ENCODE measurements around the gene RNF43. TPM values are rescaled to one million over a fixed set of nuclear protein-coding genes. Genes with fewer than 3 reads are reported as not detected.

Gene RNF43
- total and polyA plus RNA-seq, 2 donors (not counting 1 experiment from before 2014, with no cell fraction given), result 2.5 to 2.6 TPM

DNA sequence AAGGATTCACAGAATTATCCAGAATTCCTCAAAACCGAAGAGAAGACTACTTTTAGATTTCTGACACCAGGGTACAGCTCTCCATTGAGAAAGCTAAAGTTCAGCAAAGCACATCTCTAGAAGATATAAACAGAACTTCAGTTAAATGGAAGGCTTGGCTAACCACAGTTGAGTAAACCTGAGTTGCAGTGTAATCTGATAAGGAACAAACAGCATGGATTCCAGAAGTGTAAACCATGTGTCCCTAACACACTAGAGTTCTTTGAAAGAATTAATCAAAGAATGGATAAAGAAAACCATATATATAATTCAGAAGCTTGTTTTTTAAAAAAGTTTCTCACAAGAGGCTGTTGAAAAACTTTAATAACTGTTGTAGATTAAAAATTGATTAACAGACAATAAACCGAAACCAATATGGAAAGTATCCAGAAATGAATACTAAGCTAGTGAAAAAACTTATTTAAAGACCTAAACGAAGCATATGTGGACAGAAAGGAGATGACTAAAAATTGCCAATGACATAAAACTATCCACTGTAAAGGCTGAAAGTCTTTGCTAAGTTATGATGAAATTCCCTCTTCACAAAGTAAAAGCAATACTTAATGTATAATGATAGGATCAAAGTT lies 4.3 kb downstream of the RNF43 start:
- intact Hi-C loops (cut with micrococcal nuclease), result no loop called here
- Histone ChIP-seq H2AFZ (ENCODE audit: insufficient read depth, low read depth, low read length, poor library complexity, severe bottlenecking) (no peak overlapping the region), H3K9ac (ENCODE audit: low read length) (no peak overlapping the region), H3K79me2 (ENCODE audit: control insufficient read depth, insufficient read depth, low read length) (no peaks in the 10 kb centered on the region), H3K4me2 (replicated peaks; ENCODE audit: low read depth, low read length, poor library complexity, severe bottlenecking) (no peak overlapping the region), H3K27ac (ENCODE audit: low read length in 2 of 2) (no peak overlapping the region), H4K20me1 (ENCODE audit: control insufficient read depth, insufficient read depth, low read length, poor library complexity, severe bottlenecking) (no peaks in the 10 kb centered on the region), H3K4me3 (ENCODE audit: control extremely low read depth in 1 of 5, extremely low read depth in 1 of 5, insufficient read depth in 1 of 5, low read depth in 2 of 5, low read length in 4 of 5) (no peak overlapping the region), H3K4me1 (ENCODE audit: control insufficient read depth in 2 of 2, insufficient read depth in 2 of 2, low read length in 2 of 2) (peaks cover 11 to 12% of the 10 kb centered on the region in 2 donors), H3K36me3 (replicated peaks in 1 of 2; ENCODE audit: control extremely low read depth in 1 of 2, control insufficient read depth in 1 of 2, extremely low read depth in 1 of 2, insufficient read depth in 2 of 2, low read length in 1 of 2) (no peaks in the 10 kb centered on the region), H3K9me3 (ENCODE audit: control extremely low read depth in 1 of 3, control insufficient read depth in 2 of 3, insufficient read depth in 1 of 3, low read length in 2 of 3) (no peaks in the 10 kb centered on the region), H3K27me3 (replicated peaks in 1 of 4; ENCODE audit: control extremely low read depth in 1 of 4, control insufficient read depth in 3 of 4, insufficient read depth in 4 of 4, low read length in 3 of 4) (no peaks in the 10 kb centered on the region)
- H3K4me1 Mint-ChIP-seq, result peaks cover 13% of the 10 kb centered on the region
- no peaks in the 10 kb centered on the region for H3K9me3 Mint-ChIP-seq (ENCODE audit: insufficient read depth)
- ChIA-PET POLR2A (no interaction called here), CTCF (interaction anchor here (0.6 to 6.1 kb wide), 3 partner anchors 34 to 97 kb away, joined by 3 to 131 read pairs (median 3); no protein-coding TSS in a partner anchor)
- no peaks in the 10 kb centered on the region for H3K27me3 Mint-ChIP-seq
- no peak overlapping the region for H3K4me3 Mint-ChIP-seq
- H3K27ac Mint-ChIP-seq, result no peak overlapping the region
- ATAC-seq (ENCODE audit: low read depth) (no peak), DNase-seq (no peak)
- TF ChIP-seq, protein P1, sequence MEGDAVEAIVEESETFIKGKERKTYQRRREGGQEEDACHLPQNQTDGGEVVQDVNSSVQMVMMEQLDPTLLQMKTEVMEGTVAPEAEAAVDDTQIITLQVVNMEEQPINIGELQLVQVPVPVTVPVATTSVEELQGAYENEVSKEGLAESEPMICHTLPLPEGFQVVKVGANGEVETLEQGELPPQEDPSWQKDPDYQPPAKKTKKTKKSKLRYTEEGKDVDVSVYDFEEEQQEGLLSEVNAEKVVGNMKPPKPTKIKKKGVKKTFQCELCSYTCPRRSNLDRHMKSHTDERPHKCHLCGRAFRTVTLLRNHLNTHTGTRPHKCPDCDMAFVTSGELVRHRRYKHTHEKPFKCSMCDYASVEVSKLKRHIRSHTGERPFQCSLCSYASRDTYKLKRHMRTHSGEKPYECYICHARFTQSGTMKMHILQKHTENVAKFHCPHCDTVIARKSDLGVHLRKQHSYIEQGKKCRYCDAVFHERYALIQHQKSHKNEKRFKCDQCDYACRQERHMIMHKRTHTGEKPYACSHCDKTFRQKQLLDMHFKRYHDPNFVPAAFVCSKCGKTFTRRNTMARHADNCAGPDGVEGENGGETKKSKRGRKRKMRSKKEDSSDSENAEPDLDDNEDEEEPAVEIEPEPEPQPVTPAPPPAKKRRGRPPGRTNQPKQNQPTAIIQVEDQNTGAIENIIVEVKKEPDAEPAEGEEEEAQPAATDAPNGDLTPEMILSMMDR (IDR thresholded peaks at IDR 0.05), result no peak
- TF ChIP-seq EZH2 (IDR thresholded peaks at IDR 0.05; ENCODE audit: borderline replicate concordance, insufficient read depth, low read depth, low read length, poor library complexity, severe bottlenecking), result no peak
- no CpG with 5 or more reads among the region's 3 CpGs for WGBS (ENCODE audit: insufficient coverage)

GRCh38 chr17:58412064-58412703 lies 5.2 kb downstream of the RNF43 start:
- Mint-ChIP-seq H3K27ac (no peak overlapping the region), H3K27me3 (no peaks in the 10 kb centered on the region), H3K4me3 (no peak overlapping the region), H3K9me3 (ENCODE audit: insufficient read depth) (no peaks in the 10 kb centered on the region), H3K4me1 (peaks cover 4% of the 10 kb centered on the region)
- Histone ChIP-seq H3K27me3 (replicated peaks in 1 of 4; ENCODE audit: control extremely low read depth in 1 of 4, control insufficient read depth in 3 of 4, insufficient read depth in 4 of 4, low read length in 3 of 4) (no peaks in the 10 kb centered on the region), H3K36me3 (replicated peaks in 1 of 2; ENCODE audit: control extremely low read depth in 1 of 2, control insufficient read depth in 1 of 2, extremely low read depth in 1 of 2, insufficient read depth in 2 of 2, low read length in 1 of 2) (no peaks in the 10 kb centered on the region), H3K27ac (ENCODE audit: low read length in 2 of 2) (no peak overlapping the region), H3K9ac (ENCODE audit: low read length) (no peak overlapping the region), H3K4me1 (ENCODE audit: control insufficient read depth in 2 of 2, insufficient read depth in 2 of 2, low read length in 2 of 2) (peaks cover 2 to 3% of the 10 kb centered on the region in 2 donors), H3K4me2 (replicated peaks; ENCODE audit: low read depth, low read length, poor library complexity, severe bottlenecking) (no peak overlapping the region), H3K4me3 (ENCODE audit: control extremely low read depth in 1 of 5, extremely low read depth in 1 of 5, insufficient read depth in 1 of 5, low read depth in 2 of 5, low read length in 4 of 5) (no peak overlapping the region), H3K79me2 (ENCODE audit: control insufficient read depth, insufficient read depth, low read length) (no peaks in the 10 kb centered on the region), H2AFZ (ENCODE audit: insufficient read depth, low read depth, low read length, poor library complexity, severe bottlenecking) (no peak overlapping the region), H3K9me3 (ENCODE audit: control extremely low read depth in 1 of 3, control insufficient read depth in 2 of 3, insufficient read depth in 1 of 3, low read length in 2 of 3) (no peaks in the 10 kb centered on the region), H4K20me1 (ENCODE audit: control insufficient read depth, insufficient read depth, low read length, poor library complexity, severe bottlenecking) (no peaks in the 10 kb centered on the region)
- no peak for ATAC-seq (ENCODE audit: low read depth)
- ChIA-PET POLR2A (no interaction called here), CTCF (interaction anchor here (0.6 to 6.1 kb wide), 4 partner anchors 34 to 96 kb away, joined by 3 to 131 read pairs (median 3); no protein-coding TSS in a partner anchor)
- no CpG with 5 or more reads among the region's 1 CpG for WGBS (ENCODE audit: insufficient coverage)
- intact Hi-C loops (cut with micrococcal nuclease), result no loop called here
- no peak for DNase-seq
- TF ChIP-seq EZH2 (IDR thresholded peaks at IDR 0.05; ENCODE audit: borderline replicate concordance, insufficient read depth, low read depth, low read length, poor library complexity, severe bottlenecking), result no peak
- TF ChIP-seq, protein P1 (IDR thresholded peaks at IDR 0.05), result no peak

Measured in B cell (primary cell).